ENCODE measurements around the gene CASR. TPM values are rescaled to one million over a fixed set of nuclear protein-coding genes. Genes with fewer than 3 reads are reported as not detected.

CASR gene
- total RNA-seq, 2 donors from 2014 or later, result not detected

GRCh38 chr3:122307976-122308375 is 124.5 kb downstream of the CASR start:
- Histone ChIP-seq H3K27me3 (no peaks in the 10 kb centered on the region), H3K9me3 (no peaks in the 10 kb centered on the region), H3K36me3 (no peaks in the 10 kb centered on the region), H3K27ac (no peak overlapping the region), H3K4me3 (no peak overlapping the region), H3K4me1 (no peaks in the 10 kb centered on the region)
- no peak for DNase-seq (ENCODE audit: low spot score)
- TF ChIP-seq CTCF (IDR thresholded peaks at IDR 0.05), result no peak

GRCh38 chr3:122310361-122310760 is 126.9 kb downstream of the CASR start:
- Histone ChIP-seq H3K4me3 (no peak overlapping the region), H3K9me3 (no peaks in the 10 kb centered on the region), H3K36me3 (no peaks in the 10 kb centered on the region), H3K4me1 (no peaks in the 10 kb centered on the region), H3K27me3 (no peaks in the 10 kb centered on the region), H3K27ac (no peak overlapping the region)
- TF ChIP-seq CTCF (IDR thresholded peaks at IDR 0.05), result no peak
- DNase-seq (ENCODE audit: low spot score), result no peak

- no peaks in the 10 kb centered on the region for H3K36me3 ChIP-seq
- no peak overlapping the region for H3K4me3 ChIP-seq
- no peak overlapping the region for H3K27ac ChIP-seq
- H3K9me3 ChIP-seq, result no peaks in the 10 kb centered on the region
- DNase-seq (ENCODE audit: low spot score), result no peak
- TF ChIP-seq CTCF (IDR thresholded peaks at IDR 0.05), result no peak
- no peaks in the 10 kb centered on the region for H3K4me1 ChIP-seq
- no peaks in the 10 kb centered on the region for H3K27me3 ChIP-seq
Measured at GRCh38 chr3:122312826-122313225, 129.4 kb downstream of the CASR start.

GRCh38 chr3:122313281-122313680 is 129.8 kb downstream of the CASR start:
- Histone ChIP-seq H3K4me3 (no peak overlapping the region), H3K27ac (no peak overlapping the region), H3K4me1 (no peaks in the 10 kb centered on the region), H3K36me3 (no peaks in the 10 kb centered on the region), H3K27me3 (no peaks in the 10 kb centered on the region), H3K9me3 (no peaks in the 10 kb centered on the region)
- DNase-seq (ENCODE audit: low spot score), result no peak
- TF ChIP-seq CTCF (IDR thresholded peaks at IDR 0.05), result no peak

GRCh38 chr3:122314228-122314876 is 130.9 kb downstream of the CASR start:
- no peaks in the 10 kb centered on the region for H3K27me3 ChIP-seq
- TF ChIP-seq CTCF (IDR thresholded peaks at IDR 0.05), result no peak
- no peaks in the 10 kb centered on the region for H3K36me3 ChIP-seq
- H3K4me3 ChIP-seq, result no peak overlapping the region
- DNase-seq (ENCODE audit: low spot score), result no peak
- H3K9me3 ChIP-seq, result peaks cover 0 to under 1% of the 10 kb centered on the region in 2 donors
- no peaks in the 10 kb centered on the region for H3K4me1 ChIP-seq
- no peak overlapping the region for H3K27ac ChIP-seq

GRCh38 chr3:122315619-122316018 is 132.2 kb downstream of the CASR start:
- no peaks in the 10 kb centered on the region for H3K4me1 ChIP-seq

More at GRCh38 chr3:122315619-122316018, 132.2 kb downstream of the CASR start:
- Histone ChIP-seq H3K36me3 (no peaks in the 10 kb centered on the region), H3K9me3 (peaks cover 0 to 13% of the 10 kb centered on the region in 2 donors), H3K4me3 (no peak overlapping the region), H3K27me3 (no peaks in the 10 kb centered on the region), H3K27ac (no peak overlapping the region)
- no peak for DNase-seq (ENCODE audit: low spot score)
- TF ChIP-seq CTCF (IDR thresholded peaks at IDR 0.05), result no peak
